Measurements from ENCODE around the gene ENKUR.
"Not testable (repeated sequence)": the region's sequence is repeated elsewhere in the genome, so short reads cannot be mapped to it uniquely, and the experiment has no call there.

The ENKUR gene

GRCh38 chr10:24973163-24973562 is 42.8 kb downstream of the ENKUR start:
- no peak for DNase-seq

GRCh38 chr10:24971374-24971773 is 44.6 kb downstream of the ENKUR start:
- no peak for DNase-seq

GRCh38 chr10:24969841-24970281 is 46.1 kb downstream of the ENKUR start:
- DNase-seq, result peak; percentile 65

- not testable (repeated sequence) for DNase-seq
Measured at GRCh38 chr10:24968951-24969350, 47.0 kb downstream of the ENKUR start.

- no peak for DNase-seq
Measured at GRCh38 chr10:24968349-24968748, 47.6 kb downstream of the ENKUR start.

- no peak for DNase-seq
Measured at GRCh38 chr10:24966962-24967481, 48.9 kb downstream of the ENKUR start.

- no peak for DNase-seq
Measured at GRCh38 chr10:24965051-24965450, 50.9 kb downstream of the ENKUR start.

- no peak for DNase-seq
Measured at GRCh38 chr10:24963521-24964041, 52.4 kb downstream of the ENKUR start.

GRCh38 chr10:24962995-24963394 is 53.0 kb downstream of the ENKUR start:
- DNase-seq, result no peak

GRCh38 chr10:24961582-24961981 is 54.4 kb downstream of the ENKUR start:
- DNase-seq, result no peak

GRCh38 chr10:24959382-24959730 is 56.6 kb downstream of the ENKUR start:
- DNase-seq, result no peak

GRCh38 chr10:24958721-24959381 is 57.1 kb downstream of the ENKUR start:
- peak; percentile 12 for DNase-seq

GRCh38 chr10:24958091-24958720 is 57.8 kb downstream of the ENKUR start:
- DNase-seq, result peak; percentile 93

GRCh38 chr10:24957624-24958051 is 58.3 kb downstream of the ENKUR start:
- peak; percentile 57 for DNase-seq

GRCh38 chr10:24953675-24954074 is 62.3 kb downstream of the ENKUR start:
- no peak for DNase-seq

GRCh38 chr10:24952707-24953645 is 63.0 kb downstream of the ENKUR start:
- DNase-seq, result peak; percentile 76

- DNase-seq, result peak; percentile 49
Measured at GRCh38 chr10:24952143-24952706, 63.7 kb downstream of the ENKUR start, which contains the start of gene PRTFDC1. PRTFDC1 (minus strand) TSS chr10:24952606; CDS start chr10:24952575, 31 bp downstream.

GRCh38 chr10:24951201-24952142 is 64.5 kb downstream of the ENKUR start:
- peak; percentile 21 for DNase-seq

GRCh38 chr10:24950439-24950838 is 65.5 kb downstream of the ENKUR start:
- DNase-seq, result no peak

- no peak for DNase-seq
Measured at GRCh38 chr10:24949616-24950015, 66.3 kb downstream of the ENKUR start.

Data from fibroblast of skin of back (primary cell).